Left lung (tissue), 10 donors: ENCODE measurements around the gene RAB24. TPM values are rescaled to one million over a fixed set of nuclear protein-coding genes. Genes with fewer than 3 reads are reported as not detected.

Source experiments
- ATAC-seq: fragments of 200-7000 bp; cut with Tn5 transposase; one replicate; pipeline ENCODE4 v1.9.1; 2020; ENCODE audit warnings: moderate library complexity
- DNase-seq, 4 donors: peaks; one replicate each; pipeline ENCODE4 v3.0.0-alpha.2; 2013 to 2020
- H3K27ac ChIP-seq, 2 donors: fragments of 200-600 bp; sonication (generic) in 1 of 2; one replicate each; pipeline versions ENCODE4 v1.5.0 to v1.8.0; 2020 to 2021
- H3K27me3 ChIP-seq, 2 donors: fragments of 200-600 bp; sonication (generic) in 1 of 2; one replicate each; pipeline versions ENCODE4 v1.5.0 to v1.8.0; 2020 to 2021
- H3K36me3 ChIP-seq, 2 donors: fragments of 200-600 bp; sonication (generic) in 1 of 2; one replicate each; pipeline versions ENCODE4 v1.5.0 to v1.8.0; 2020 to 2021
- H3K4me1 ChIP-seq, 2 donors: fragments of 200-600 bp; one replicate each; pipeline ENCODE4 v1.8.0; 2021
- H3K4me3 ChIP-seq, 2 donors: fragments of 200-600 bp; sonication (generic) in 1 of 2; one replicate each; pipeline versions ENCODE4 v1.5.0 to v1.8.0; 2020 to 2021; ENCODE audit warnings: mild to moderate bottlenecking in 1 of 2
- H3K9me3 ChIP-seq, 2 donors: fragments of 200-600 bp; sonication (generic) in 1 of 2; one replicate each; pipeline versions ENCODE4 v1.5.0 to v1.8.0; 2020 to 2021
- CTCF ChIP-seq, 2 donors: fragments of 200-600 bp; sonication (generic) in 1 of 2; IDR thresholded peaks; one replicate each; pipeline versions ENCODE4 v1.5.0 to v1.8.0; 2021; ENCODE audit warnings: antibody characterized with exemption in 2 of 2
- intact Hi-C, 2 donors: fragments of 100-400 bp; cut with DNase I; formaldehyde crosslinking; loops; one replicate each; pipeline versions ENCODE4 v1.11.2 to v1.14.2; 2022
- polyA plus RNA-seq, 6 donors: library from polyadenylated mRNA; unstranded; fragments of 120-200 nt; gene quantifications; one replicate each; pipeline ENCODE4 v1.2.1, GENCODE V29; 2013; ENCODE audit not compliant: insufficient read length in 6 of 6
- total RNA-seq, 2 donors: library from RNA; stranded (reverse); fragmentation: NEBNext Ultra II Directional; extraction: Animal tissue kit (Norgen Biotek cat#: 25700); gene quantifications; one replicate each; pipeline ENCODE4 v1.2.1, GENCODE V29; 2021
- donor health status: DM: no; HTN: yes; CAD: no.
- donor health status: DM: no; HTN: no; CAD: no.

RAB24 gene
- total and polyA plus RNA-seq, 8 donors: 24.2 to 39.7 (median 29.6) TPM

DNA sequence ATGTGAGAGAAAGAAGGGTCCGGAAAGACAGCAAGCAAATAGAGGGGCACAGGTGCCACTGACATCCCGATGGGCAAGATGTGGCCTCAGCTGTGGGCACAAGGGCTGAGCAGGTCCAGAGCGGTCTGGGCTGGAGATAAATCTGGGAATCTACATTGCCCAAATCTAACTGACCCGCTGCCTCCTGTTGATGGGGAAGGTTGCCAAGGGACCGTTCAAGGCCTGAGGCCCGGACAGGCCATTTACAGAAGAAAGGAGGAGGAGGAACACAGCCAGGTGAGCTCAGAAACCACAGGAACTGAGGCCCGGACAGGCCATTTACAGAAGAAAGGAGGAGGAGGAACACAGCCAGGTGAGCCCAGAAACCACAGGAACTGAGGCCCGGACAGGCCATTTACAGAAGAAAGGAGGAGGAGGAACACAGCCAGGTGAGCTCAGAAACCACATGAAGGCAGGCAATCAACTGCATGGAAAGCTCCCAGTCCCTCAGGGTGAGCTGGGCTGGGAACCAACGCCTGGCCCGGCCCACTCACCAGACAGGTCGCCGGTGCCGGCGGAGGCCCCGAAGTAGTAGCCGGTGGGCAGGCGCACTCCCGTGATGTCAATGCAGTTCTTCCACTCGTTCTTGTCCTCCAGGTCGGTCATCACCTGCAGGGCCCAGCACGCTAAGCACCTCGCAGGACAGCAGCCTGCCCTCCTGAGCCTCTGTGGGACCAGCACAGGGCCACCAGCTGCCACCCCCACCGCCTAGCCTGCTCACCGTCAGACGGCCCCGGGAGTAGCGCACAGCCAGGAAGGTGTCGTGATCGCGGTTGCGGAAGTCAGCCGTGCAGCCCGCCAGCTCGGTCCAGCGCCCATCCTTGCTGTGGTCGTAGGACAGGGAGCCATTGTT, 33.3 kb upstream of the RAB24 start:
- Histone ChIP-seq H3K27me3 (no peaks in the 10 kb centered on the region), H3K36me3 (peaks cover 0 to 87% of the 10 kb centered on the region in 2 donors), H3K4me1 (peaks cover 0 to 24% of the 10 kb centered on the region in 2 donors), H3K4me3 (no peak overlapping the region), H3K27ac (no peak overlapping the region), H3K9me3 (no peaks in the 10 kb centered on the region)
- TF ChIP-seq CTCF (IDR thresholded peaks at IDR 0.05): no peak
- intact Hi-C loops: no loop called here
- DNase-seq (peak in 1 of 4 donors; percentile 70), ATAC-seq (no peak)

DNA sequence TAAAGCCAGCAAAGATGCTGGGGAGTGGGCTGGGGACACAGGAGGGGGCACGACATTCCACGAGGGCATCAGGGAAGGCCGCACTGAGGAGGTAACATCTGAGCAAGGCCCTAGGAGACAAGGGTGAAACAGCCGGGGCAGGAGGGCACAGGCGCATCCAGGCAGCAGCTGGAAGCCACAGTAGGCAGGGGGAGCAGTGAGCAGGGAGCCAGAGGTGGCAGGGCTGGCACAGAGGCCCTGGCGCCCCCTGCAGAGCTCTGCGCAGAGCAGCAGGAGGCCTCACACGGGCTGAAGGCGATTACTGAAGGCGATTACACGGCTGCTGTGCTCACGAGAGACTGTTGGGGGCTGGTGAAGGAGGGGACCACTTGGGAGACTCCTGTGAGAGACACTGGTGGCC, 32.6 kb upstream of the RAB24 start:
- peaks cover 0 to 24% of the 10 kb centered on the region in 2 donors for H3K4me1 ChIP-seq
- no peak for TF ChIP-seq CTCF (IDR thresholded peaks at IDR 0.05)
- no peaks in the 10 kb centered on the region for H3K27me3 ChIP-seq
- intact Hi-C loops: no loop called here
- no peaks in the 10 kb centered on the region for H3K9me3 ChIP-seq
- peaks cover 0 to 87% of the 10 kb centered on the region in 2 donors for H3K36me3 ChIP-seq
- DNase-seq (peak in 1 of 4 donors; percentile 55), ATAC-seq (peak; percentile 40)
- no peak overlapping the region for H3K27ac ChIP-seq
- no peak overlapping the region for H3K4me3 ChIP-seq

- DNase-seq: peak in 1 of 4 donors; percentile 34
- no peak overlapping the region for H3K4me3 ChIP-seq
- H3K9me3 ChIP-seq: no peaks in the 10 kb centered on the region
- no peak for ATAC-seq
- TF ChIP-seq CTCF (IDR thresholded peaks at IDR 0.05): no peak
- H3K27ac ChIP-seq: no peak overlapping the region
- H3K27me3 ChIP-seq: no peaks in the 10 kb centered on the region
- intact Hi-C loops: no loop called here
- peaks cover 0 to 24% of the 10 kb centered on the region in 2 donors for H3K4me1 ChIP-seq
- H3K36me3 ChIP-seq: peaks cover 0 to 87% of the 10 kb centered on the region in 2 donors
Observed at GRCh38 chr5:177335701-177336065, 32.2 kb upstream of the RAB24 start.

- ATAC-seq (no peak), DNase-seq (peak in 1 of 4 donors; percentile 36)
- Histone ChIP-seq H3K36me3 (peaks cover 0 to 93% of the 10 kb centered on the region in 2 donors), H3K4me1 (peaks cover 0 to 18% of the 10 kb centered on the region in 2 donors), H3K4me3 (no peak overlapping the region), H3K27me3 (no peaks in the 10 kb centered on the region), H3K9me3 (no peaks in the 10 kb centered on the region), H3K27ac (no peak overlapping the region)
- TF ChIP-seq CTCF (IDR thresholded peaks at IDR 0.05): no peak
- intact Hi-C loops: no loop called here
Observed at GRCh38 chr5:177334781-177335700, 31.5 kb upstream of the RAB24 start.

DNA sequence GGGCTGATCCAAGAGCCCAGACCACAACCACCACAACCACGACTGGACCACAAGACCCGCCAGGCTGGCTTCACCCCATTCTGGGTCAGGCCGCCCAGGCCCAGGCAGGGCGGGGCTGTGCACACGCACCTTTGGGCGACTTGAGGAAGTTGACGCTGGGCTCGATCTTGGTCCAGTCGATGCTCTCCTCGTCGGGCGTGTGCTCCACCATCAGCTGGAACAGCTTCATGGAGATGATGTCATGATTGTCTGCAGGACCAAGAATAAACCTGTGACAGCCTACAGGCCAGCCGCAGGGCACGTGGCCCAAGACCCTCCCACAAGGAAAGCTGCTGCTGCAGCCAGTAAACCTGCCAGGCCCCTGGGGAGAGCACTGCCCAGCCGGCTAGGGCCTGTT, 30.6 kb upstream of the RAB24 start:
- Histone ChIP-seq H3K4me3 (no peak overlapping the region), H3K4me1 (peaks cover 0 to 15% of the 10 kb centered on the region in 2 donors), H3K27me3 (no peaks in the 10 kb centered on the region), H3K27ac (no peak overlapping the region), H3K36me3 (peaks cover 0 to 99% of the 10 kb centered on the region in 2 donors), H3K9me3 (no peaks in the 10 kb centered on the region)
- intact Hi-C loops: no loop called here
- no peak for TF ChIP-seq CTCF (IDR thresholded peaks at IDR 0.05)
- peak in 1 of 4 donors; percentile 55 for DNase-seq
- ATAC-seq: no peak
